ENCODE results near the gene CRIP2. TPM values are rescaled to one million over a fixed set of nuclear protein-coding genes. Genes with fewer than 3 reads are reported as not detected.

Gene CRIP2
- total and polyA plus RNA-seq, 2 of the 8 experiments (the other 6 are each of a cell fraction or from before 2014, with no cell fraction given) = 4.2 to 13.5 TPM

- Histone ChIP-seq H3K23me2 (ENCODE audit: low read depth, low read length) (peaks cover 9% of the 10 kb centered on the region; the same call in 1 of the 2 replicates), H3K27me3 (replicated peaks in 1 of 4; ENCODE audit: control insufficient read depth in 3 of 4, extremely low read depth in 1 of 4, insufficient read depth in 3 of 4, low read length in 3 of 4) (peaks cover 54 to 99% (median 82%) of the 10 kb centered on the region in 4 experiments), H3K9ac (replicated peaks in 1 of 4; ENCODE audit: extremely low read depth in 1 of 4, low read depth in 3 of 4, low read length in 3 of 4) (no peak overlapping the region), H2AFZ (ENCODE audit: low read length) (no peak overlapping the region), H3K36me3 (ENCODE audit: control insufficient read depth in 2 of 4, insufficient read depth in 4 of 4, low read length in 3 of 4) (peaks cover 0 to 3% (median 0%) of the 10 kb centered on the region in 4 experiments; a peak in 1 of 8 replicates), H3K79me2 (ENCODE audit: control insufficient read depth in 1 of 2, insufficient read depth in 2 of 2, low read length in 2 of 2) (no peaks in the 10 kb centered on the region), H3K4me2 (ENCODE audit: insufficient read depth in 1 of 2, low read depth in 2 of 2, low read length in 2 of 2) (peak overlapping the region; percentile 58 to 72), H4K8ac (ENCODE audit: extremely low read depth, insufficient read depth, low read length) (no peak overlapping the region), H3K56ac (replicated peaks; ENCODE audit: insufficient read length, low read depth, low read length) (no peak overlapping the region), H2BK120ac (replicated peaks; ENCODE audit: low read depth, low read length) (no peak overlapping the region), H2AK5ac (ENCODE audit: low read depth, low read length) (peak overlapping the region; percentile 48; the same call in 1 of the 2 replicates), H2BK15ac (ENCODE audit: low read length) (0 out of 2 replicates have a peak overlapping the region, but pooled peaks have one; percentile 61), H3K18ac (ENCODE audit: extremely low read depth, low read length) (no peak overlapping the region; the same call in 1 of the 2 replicates), H2BK12ac (ENCODE audit: low read depth, low read length) (peak overlapping the region; percentile 99), H3K9me3 (ENCODE audit: insufficient read depth in 2 of 2, low read depth in 1 of 2, low read length in 1 of 2) (no peaks in the 10 kb centered on the region), H4K20me1 (replicated peaks in 1 of 2; ENCODE audit: control insufficient read depth in 1 of 2, insufficient read depth in 2 of 2, low read length in 2 of 2) (peaks cover 4 to 11% of the 10 kb centered on the region in 2 experiments), H2BK20ac (ENCODE audit: low read length) (0 out of 2 replicates have a peak overlapping the region, but pooled peaks have one; percentile 32), H4K5ac (ENCODE audit: insufficient read length, low read depth, low read length) (no peak overlapping the region), H2BK5ac (ENCODE audit: low read depth, low read length) (no peak overlapping the region; the same call in 1 of the 2 replicates), H3K79me1 (ENCODE audit: low read depth, low read length) (no peaks in the 10 kb centered on the region), H3K4me3 (ENCODE audit: extremely low read depth in 1 of 4, insufficient read depth in 2 of 4, low read depth in 3 of 4, low read length in 4 of 4) (peak overlapping the region in 2 of 4 experiments; percentile 6 to 53; a peak in 5 of 8 replicates), H3K27ac (ENCODE audit: low read depth, low read length) (no peak overlapping the region), H3K4me1 (replicated peaks in 1 of 4; ENCODE audit: control insufficient read depth in 3 of 4, insufficient read depth in 4 of 4, low read length in 3 of 4) (peaks cover 0 to 48% (median 31%) of the 10 kb centered on the region in 4 experiments; a peak in 6 of 7 replicates), H3K23ac (ENCODE audit: insufficient read length) (no peak overlapping the region), H3K4ac (replicated peaks; ENCODE audit: insufficient read length, low read depth, low read length) (no peak overlapping the region), H4K91ac (replicated peaks; ENCODE audit: insufficient read length, low read length) (no peak overlapping the region), H3K14ac (ENCODE audit: insufficient read length) (no peak overlapping the region)
- ChIA-PET POLR2A (ENCODE audit: partially characterized antibody) (no interaction called here), CTCF (ENCODE audit: partially characterized antibody) (interaction anchor here (0.5 to 2.6 kb wide), 4 partner anchors 10 to 56 kb away, joined by 3 to 33 read pairs (median 5); no protein-coding TSS in a partner anchor)
- TF ChIP-seq, protein P1, sequence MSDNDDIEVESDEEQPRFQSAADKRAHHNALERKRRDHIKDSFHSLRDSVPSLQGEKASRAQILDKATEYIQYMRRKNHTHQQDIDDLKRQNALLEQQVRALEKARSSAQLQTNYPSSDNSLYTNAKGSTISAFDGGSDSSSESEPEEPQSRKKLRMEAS (IDR thresholded peaks at IDR 0.05) = peak; percentile 39; the same call in 1 of the 2 replicates
- peak; percentile 36 for TF ChIP-seq RNF2 (IDR thresholded peaks at IDR 0.05; ENCODE audit: borderline replicate concordance, low read depth, low read length, missing control alignments, poor library complexity, severe bottlenecking)
- peak; percentile 78; the same call in 1 of the 2 replicates for TF ChIP-seq SUZ12 (IDR thresholded peaks at IDR 0.05; ENCODE audit: low read length)
- TF ChIP-seq EZH2 (IDR thresholded peaks at IDR 0.05; ENCODE audit: low read depth, low read length, severe bottlenecking) = peak; percentile 73
- TF ChIP-seq POLR2AphosphoS5 (IDR thresholded peaks at IDR 0.05; ENCODE audit: low read depth, low read length) = no peak
- TF ChIP-seq, protein P2, sequence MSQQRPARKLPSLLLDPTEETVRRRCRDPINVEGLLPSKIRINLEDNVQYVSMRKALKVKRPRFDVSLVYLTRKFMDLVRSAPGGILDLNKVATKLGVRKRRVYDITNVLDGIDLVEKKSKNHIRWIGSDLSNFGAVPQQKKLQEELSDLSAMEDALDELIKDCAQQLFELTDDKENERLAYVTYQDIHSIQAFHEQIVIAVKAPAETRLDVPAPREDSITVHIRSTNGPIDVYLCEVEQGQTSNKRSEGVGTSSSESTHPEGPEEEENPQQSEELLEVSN (IDR thresholded peaks at IDR 0.05) = 0 out of 2 replicates have a peak, but pooled peaks have one; percentile 33
- no peak for TF ChIP-seq RXRA (IDR thresholded peaks at IDR 0.05; ENCODE audit: insufficient read depth, low read depth, low read length)
- DNase-seq (ENCODE audit: low read depth in 1 of 2, low spot score in 2 of 2) = no peak
- FAIRE-seq = no peak
- WGBS, 2 experiments (ENCODE audit: extremely low coverage in 1 of 2, insufficient coverage in 1 of 2, insufficient read length in 1 of 2, insufficient replicate concordance in 2 of 2, low coverage in 1 of 2, low lambda C conversion rate in 2 of 2, missing lambda C conversion rate in 1 of 2) = 25% methylated on average over 27 of the region's 34 CpGs; no CpG with 5 or more reads in 1 of the 2 experiments
Measured at GRCh38 chr14:105479431-105480158, 5.0 kb downstream of the CRIP2 start.
